ENCODE measurements around the gene CNTNAP5.

The CNTNAP5 gene

GRCh38 chr2:124898827-124899226 lies 873.7 kb downstream of the CNTNAP5 start:
- DNase-seq (ENCODE audit: low spot score) = no peak

GRCh38 chr2:124908411-124908810 lies 883.3 kb downstream of the CNTNAP5 start:
- DNase-seq (ENCODE audit: low spot score) = no peak

- DNase-seq (ENCODE audit: low spot score) = peak; percentile 39
Measured at GRCh38 chr2:124911560-124911959, 886.5 kb downstream of the CNTNAP5 start.

- no peak for DNase-seq (ENCODE audit: low spot score)
Measured at GRCh38 chr2:124913868-124914267, 888.8 kb downstream of the CNTNAP5 start.

- DNase-seq (ENCODE audit: low spot score) = no peak
Measured at GRCh38 chr2:124915567-124915966, 890.5 kb downstream of the CNTNAP5 start.

GRCh38 chr2:124919296-124919695 lies 894.2 kb downstream of the CNTNAP5 start:
- DNase-seq (ENCODE audit: low spot score) = no peak

GRCh38 chr2:124920448-124920847 lies 895.4 kb downstream of the CNTNAP5 start:
- no peak for DNase-seq (ENCODE audit: low spot score)

GRCh38 chr2:124921191-124921590 lies 896.1 kb downstream of the CNTNAP5 start:
- no peak for DNase-seq (ENCODE audit: low spot score)

GRCh38 chr2:124923097-124923496 lies 898.0 kb downstream of the CNTNAP5 start:
- DNase-seq (ENCODE audit: low spot score) = no peak

- DNase-seq (ENCODE audit: low spot score) = no peak
Measured at GRCh38 chr2:124933883-124934282, 908.8 kb downstream of the CNTNAP5 start.

GRCh38 chr2:124953921-124954320 lies 928.8 kb downstream of the CNTNAP5 start:
- peak; percentile 69 for DNase-seq (ENCODE audit: low spot score)

GRCh38 chr2:124959581-124959980 lies 934.5 kb downstream of the CNTNAP5 start:
- DNase-seq (ENCODE audit: low spot score) = peak; percentile 34

- no peak for DNase-seq (ENCODE audit: low spot score)
Measured at GRCh38 chr2:124961132-124961531, 936.0 kb downstream of the CNTNAP5 start.

Data from Ammon's horn (tissue), 1 donor.